Colonic mucosa (tissue), 4 donors: ENCODE data around the gene DIPK1C. TPM values are rescaled to one million over a fixed set of nuclear protein-coding genes. Genes with fewer than 3 reads are reported as not detected.

Experiments used
- DNase-seq: peaks from one replicate; pipeline ENCODE4 v3.0.0-alpha.2; 2020
- H3K27ac ChIP-seq: fragments of 200-600 bp; one replicate; pipeline ENCODE4 v1.8.0; 2021
- H3K27me3 ChIP-seq: fragments of 200-600 bp; one replicate; pipeline ENCODE4 v1.8.0; 2021
- H3K36me3 ChIP-seq: fragments of 200-600 bp; one replicate; pipeline ENCODE4 v1.8.0; 2021
- H3K4me1 ChIP-seq: fragments of 200-600 bp; one replicate; pipeline ENCODE4 v1.8.0; 2021; ENCODE audit warnings: mild to moderate bottlenecking
- H3K4me3 ChIP-seq: fragments of 200-600 bp; one replicate; pipeline ENCODE4 v1.8.0; 2021
- H3K9ac ChIP-seq, 2 donors: one replicate each; pipeline ENCODE4 v1.7.0; 2013; ENCODE audit warnings: control low read depth in 2 of 2, low read depth in 2 of 2, low read length in 2 of 2
- H3K9me3 ChIP-seq: fragments of 200-600 bp; one replicate; pipeline ENCODE4 v1.8.0; 2021
- intact Hi-C: fragments of 100-400 bp; cut with DNase I; formaldehyde crosslinking; loops from one replicate; pipeline ENCODE4 v1.14.1; 2022
- total RNA-seq, 2 donors: library from RNA; stranded (reverse); fragmentation: NEBNext Ultra II Directional in 1 of 2; extraction: Animal tissue kit (Norgen Biotek cat#: 25700) in 1 of 2; gene quantifications; one replicate each; pipeline ENCODE4 v1.2.1, GENCODE V29; 2021
- TF ChIP-seq, protein P1 (sequence below): fragments of 200-600 bp; IDR thresholded peaks from one replicate; pipeline ENCODE4 v1.8.0; 2022; ENCODE audit warnings: antibody characterized with exemption, mild to moderate bottlenecking
- donor health status: healthy.
- donor health status: DM: no; HTN: no; CAD: no.
- donor health status: DM: no; HTN: no; CAD: no.

DIPK1C gene
- total RNA-seq, 2 donors from 2014 or later = 0.24 TPM; not detected in 1

DNA sequence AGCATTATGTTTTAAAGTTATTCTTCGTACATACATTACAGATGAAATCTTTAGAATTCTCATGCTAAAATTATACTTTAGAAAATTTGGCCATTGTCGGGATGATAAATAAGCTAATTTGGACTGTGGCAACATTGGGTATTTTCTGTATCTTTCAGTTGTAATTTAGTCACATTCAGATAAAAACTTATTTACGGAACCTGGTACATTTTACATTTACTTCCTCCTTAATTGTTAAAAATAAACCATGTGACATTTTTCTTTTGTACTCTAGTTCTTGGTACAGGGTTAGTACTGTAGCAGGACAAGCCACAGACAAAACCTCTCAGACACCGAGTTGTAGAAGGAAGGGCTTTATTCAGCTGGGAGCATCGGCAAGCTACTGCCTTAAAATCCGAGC, 43.3 kb upstream of the DIPK1C start:
- Histone ChIP-seq H3K27ac (peak overlapping the region; percentile 83), H3K4me3 (peak overlapping the region; percentile 22), H3K4me1 (peaks cover 20% of the 10 kb centered on the region), H3K27me3 (no peaks in the 10 kb centered on the region), H3K9me3 (no peaks in the 10 kb centered on the region), H3K36me3 (peaks cover 8% of the 10 kb centered on the region), H3K9ac (peak overlapping the region in 1 of 2 donors; percentile 85)
- DNase-seq = no peak
- intact Hi-C loops = loop anchor here (5.0 kb wide), 1 partner anchor 97 kb away; the partner anchor contains the start of gene ZNF407
- TF ChIP-seq, protein P1, sequence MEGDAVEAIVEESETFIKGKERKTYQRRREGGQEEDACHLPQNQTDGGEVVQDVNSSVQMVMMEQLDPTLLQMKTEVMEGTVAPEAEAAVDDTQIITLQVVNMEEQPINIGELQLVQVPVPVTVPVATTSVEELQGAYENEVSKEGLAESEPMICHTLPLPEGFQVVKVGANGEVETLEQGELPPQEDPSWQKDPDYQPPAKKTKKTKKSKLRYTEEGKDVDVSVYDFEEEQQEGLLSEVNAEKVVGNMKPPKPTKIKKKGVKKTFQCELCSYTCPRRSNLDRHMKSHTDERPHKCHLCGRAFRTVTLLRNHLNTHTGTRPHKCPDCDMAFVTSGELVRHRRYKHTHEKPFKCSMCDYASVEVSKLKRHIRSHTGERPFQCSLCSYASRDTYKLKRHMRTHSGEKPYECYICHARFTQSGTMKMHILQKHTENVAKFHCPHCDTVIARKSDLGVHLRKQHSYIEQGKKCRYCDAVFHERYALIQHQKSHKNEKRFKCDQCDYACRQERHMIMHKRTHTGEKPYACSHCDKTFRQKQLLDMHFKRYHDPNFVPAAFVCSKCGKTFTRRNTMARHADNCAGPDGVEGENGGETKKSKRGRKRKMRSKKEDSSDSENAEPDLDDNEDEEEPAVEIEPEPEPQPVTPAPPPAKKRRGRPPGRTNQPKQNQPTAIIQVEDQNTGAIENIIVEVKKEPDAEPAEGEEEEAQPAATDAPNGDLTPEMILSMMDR = no peak

DNA sequence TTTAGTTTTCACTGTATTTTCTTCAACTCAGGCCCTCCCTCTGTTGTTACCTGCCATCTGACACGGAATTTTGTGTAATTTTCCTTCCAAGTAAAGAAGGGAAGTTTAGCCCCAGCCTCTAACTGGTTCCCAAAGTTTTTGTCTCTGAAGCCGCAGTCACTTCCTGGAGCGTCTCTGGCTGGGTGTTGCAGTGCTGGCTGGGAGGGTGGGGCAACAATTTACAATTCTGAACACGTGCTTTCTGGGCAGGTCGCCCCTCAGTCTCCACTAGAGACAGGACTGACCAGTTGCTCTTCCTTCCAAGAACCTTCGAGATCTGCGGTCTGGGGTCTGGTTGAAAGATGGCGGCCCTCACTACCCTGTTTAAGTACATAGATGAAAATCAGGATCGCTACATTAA, 42.5 kb upstream of the DIPK1C start:
- H3K4me3 ChIP-seq = peak overlapping the region; percentile 22
- H3K4me1 ChIP-seq = peaks cover 20% of the 10 kb centered on the region
- peak overlapping the region; percentile 83 for H3K27ac ChIP-seq
- H3K27me3 ChIP-seq = no peaks in the 10 kb centered on the region
- no peaks in the 10 kb centered on the region for H3K9me3 ChIP-seq
- intact Hi-C loops = loop anchor here (5.0 to 10.0 kb wide), 2 partner anchors 98 to 305 kb away; partner anchors contain the start of gene ZNF407
- H3K36me3 ChIP-seq = peaks cover 5% of the 10 kb centered on the region
- H3K9ac ChIP-seq = peak overlapping the region in 1 of 2 donors; percentile 85
- TF ChIP-seq, protein P1 = no peak
- DNase-seq = peak; percentile 89

DNA sequence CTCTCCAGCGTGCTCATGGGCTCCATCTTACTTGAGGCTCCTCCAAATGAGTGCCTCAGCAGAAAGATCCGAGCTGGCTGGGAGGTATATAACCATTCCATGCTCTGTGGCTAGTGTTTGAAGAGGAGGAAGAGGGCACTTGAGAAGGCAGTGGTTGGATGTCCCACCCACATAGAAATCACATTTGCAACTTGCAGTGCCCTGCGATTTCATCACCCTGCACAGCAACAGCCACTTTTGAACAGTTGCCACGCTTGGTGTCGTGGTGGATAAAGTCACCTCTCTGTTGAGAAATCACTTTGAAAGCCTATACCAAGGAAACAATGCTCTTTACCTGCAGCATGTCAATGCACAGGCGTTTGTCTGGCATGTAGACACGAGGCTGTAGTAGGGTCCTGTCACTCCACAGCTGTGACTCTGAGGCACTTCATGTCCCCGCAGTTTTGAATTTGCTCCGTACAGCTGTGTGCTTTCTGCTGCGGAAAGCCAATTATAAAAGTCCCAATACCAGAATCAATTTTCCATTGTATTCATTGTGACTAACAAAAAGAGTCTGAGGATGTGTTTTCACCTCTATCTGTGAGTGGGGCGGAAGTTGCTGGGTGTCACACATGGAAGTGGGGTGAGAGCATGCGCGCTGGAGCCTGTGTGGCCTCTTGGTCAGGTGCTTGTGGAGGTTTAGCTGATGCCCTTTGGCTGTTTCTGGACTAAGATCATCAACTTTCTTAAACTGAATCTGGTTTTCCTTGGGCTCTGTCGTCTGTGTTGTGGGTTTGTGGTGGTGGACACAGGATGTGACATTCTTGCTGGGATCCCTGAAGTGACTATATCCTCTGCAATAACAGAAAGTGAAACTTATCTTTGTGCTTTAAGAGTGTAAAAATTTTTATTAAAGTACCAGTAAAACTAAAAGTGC, 41.9 kb upstream of the DIPK1C start:
- DNase-seq = peak; percentile 59
- TF ChIP-seq, protein P1 = no peak
- H3K27ac ChIP-seq = peak overlapping the region; percentile 83
- peaks cover 20% of the 10 kb centered on the region for H3K4me1 ChIP-seq
- intact Hi-C loops = loop anchor here (10.0 kb wide), 1 partner anchor 304 kb away; no protein-coding TSS in a partner anchor
- no peaks in the 10 kb centered on the region for H3K27me3 ChIP-seq
- H3K9ac ChIP-seq = peak overlapping the region in 1 of 2 donors; percentile 85
- H3K4me3 ChIP-seq = peak overlapping the region; percentile 22
- no peaks in the 10 kb centered on the region for H3K9me3 ChIP-seq
- H3K36me3 ChIP-seq = no peaks in the 10 kb centered on the region

DNA sequence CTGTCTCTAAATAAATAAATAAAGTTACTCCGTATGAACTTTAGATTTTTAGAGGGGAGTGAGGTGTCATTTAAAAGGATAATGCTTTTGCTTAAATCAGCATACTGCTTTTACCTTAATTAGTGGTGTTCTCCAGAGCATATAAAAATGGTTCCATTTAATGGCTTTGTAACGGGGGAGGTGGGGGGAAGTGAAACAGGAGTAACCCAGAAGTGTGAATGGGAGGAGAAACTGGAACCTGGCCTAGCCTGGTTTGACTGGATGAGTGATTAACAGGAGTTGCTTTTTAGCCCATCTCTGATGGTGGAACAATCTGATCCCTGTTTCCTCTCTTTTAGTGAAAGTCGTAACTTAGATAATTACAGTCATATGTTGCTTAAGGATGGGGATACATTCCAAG, 40.7 kb upstream of the DIPK1C start:
- intact Hi-C loops = loop anchor here (10.0 kb wide), 1 partner anchor 303 kb away; no protein-coding TSS in a partner anchor
- Histone ChIP-seq H3K27ac (peak overlapping the region; percentile 83), H3K4me1 (peaks cover 20% of the 10 kb centered on the region), H3K9me3 (no peaks in the 10 kb centered on the region), H3K4me3 (no peak overlapping the region), H3K36me3 (no peaks in the 10 kb centered on the region), H3K27me3 (no peaks in the 10 kb centered on the region), H3K9ac (no peak overlapping the region)
- TF ChIP-seq, protein P1 = no peak
- DNase-seq = no peak

DNA sequence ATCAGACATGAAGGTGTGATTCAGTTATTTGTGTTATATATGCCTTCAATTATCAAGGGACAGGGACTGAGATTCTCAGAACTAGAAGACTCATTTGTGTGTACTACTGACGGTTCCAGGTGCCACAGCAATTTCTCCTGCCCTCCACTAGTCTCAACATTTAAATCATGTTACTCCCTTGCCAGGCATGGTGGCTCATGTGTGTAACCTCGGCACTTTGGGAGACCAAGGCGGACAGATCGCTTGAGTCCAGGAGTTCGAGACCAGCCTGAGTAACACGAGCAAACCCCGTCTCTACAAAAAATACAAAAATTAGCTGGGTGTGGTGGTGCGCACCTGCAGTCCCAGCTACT, 40.2 kb upstream of the DIPK1C start:
- Histone ChIP-seq H3K9ac (peak overlapping the region in 1 of 2 donors; percentile 82), H3K36me3 (no peaks in the 10 kb centered on the region), H3K27ac (peak overlapping the region; percentile 91), H3K4me3 (peak overlapping the region; percentile 96), H3K27me3 (no peaks in the 10 kb centered on the region), H3K4me1 (peaks cover 20% of the 10 kb centered on the region), H3K9me3 (no peaks in the 10 kb centered on the region)
- DNase-seq = no peak
- TF ChIP-seq, protein P1 = no peak
- intact Hi-C loops = loop anchor here (10.0 kb wide), 1 partner anchor 302 kb away; no protein-coding TSS in a partner anchor
